Activated naive CD4-positive, alpha-beta T cell treated with anti-CD3 and anti-CD28 coated beads, Interleukin-2, amount 10 ng/mL, durations not matched to agents 7 days and 5 days (primary cell): ENCODE measurements around the gene SYNGR1.
A peak's percentile ranks its signal among the peaks of the same experiment; 100 is the strongest.

ENCODE experiments used
- CTCF ChIA-PET: fragments of 350-600 bp; sonication (Branson Sonifier 250); formaldehyde crosslinking; loops from one replicate; lab custom pipeline; 2021; ENCODE audit warnings: antibody characterized with exemption; lab: Charles Lee
- DNase-seq: peaks from one replicate; pipeline ENCODE4 v3.0.0-alpha.2; 2020
- H3K27ac Mint-ChIP-seq: one replicate; pipeline ENCODE4 v1.8.0; 2021; ENCODE audit warnings: mild to moderate bottlenecking, moderate library complexity, mixed read lengths
- H3K27me3 Mint-ChIP-seq: one replicate; pipeline ENCODE4 v1.8.0; 2021; ENCODE audit warnings: mild to moderate bottlenecking, mixed read lengths
- H3K36me3 Mint-ChIP-seq: one replicate; pipeline ENCODE4 v1.8.0; 2021; ENCODE audit warnings: mixed read lengths
- H3K4me1 Mint-ChIP-seq: one replicate; pipeline ENCODE4 v1.8.0; 2021; ENCODE audit warnings: mixed read lengths
- H3K4me3 Mint-ChIP-seq: one replicate; pipeline ENCODE4 v1.8.0; 2021; ENCODE audit warnings: mild to moderate bottlenecking, moderate library complexity, mixed read lengths
- H3K9me3 Mint-ChIP-seq: one replicate; pipeline ENCODE4 v1.8.0; 2021; ENCODE audit warnings: mixed read lengths

The SYNGR1 gene

DNA sequence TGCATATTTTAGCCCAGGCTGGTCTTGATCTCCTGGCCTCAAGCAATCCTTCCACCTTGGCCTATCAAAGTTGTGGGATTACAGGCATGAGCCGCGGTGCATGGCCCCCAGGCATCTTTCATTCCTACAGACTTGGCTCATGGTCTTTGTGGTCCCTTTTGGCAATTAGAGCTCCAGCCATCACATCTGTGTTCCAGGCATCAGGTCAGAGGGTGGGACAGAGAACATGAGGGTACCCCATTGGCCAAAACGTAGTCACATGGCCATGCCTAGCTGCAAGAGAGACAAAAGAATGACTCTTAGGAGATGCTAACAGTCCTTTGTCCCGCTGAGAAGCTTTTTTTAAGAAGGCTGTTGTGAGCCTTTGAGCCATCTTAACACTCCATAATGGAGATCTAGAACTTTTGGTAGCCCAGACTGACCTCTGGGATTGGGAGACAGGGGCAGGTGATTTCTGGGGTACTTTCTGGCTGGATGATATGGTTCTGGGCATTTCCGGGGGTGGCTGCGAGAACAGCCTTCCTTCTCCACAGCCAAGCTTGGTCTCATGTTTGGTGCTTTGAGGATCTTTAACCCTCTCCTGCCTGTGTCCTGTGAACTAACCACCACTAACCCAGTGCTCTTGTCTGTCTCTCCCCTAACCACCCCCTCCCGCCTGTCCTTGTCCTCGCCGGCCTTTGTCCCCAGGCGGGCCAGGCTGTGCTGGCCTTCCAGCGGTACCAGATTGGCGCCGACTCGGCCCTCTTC lies 31.4 kb downstream of the SYNGR1 start:
- CTCF ChIA-PET: no interaction called here
- Mint-ChIP-seq H3K9me3 (no peaks in the 10 kb centered on the region), H3K27me3 (peaks cover 26% of the 10 kb centered on the region), H3K4me1 (peaks cover 2% of the 10 kb centered on the region), H3K27ac (no peak overlapping the region), H3K36me3 (no peaks in the 10 kb centered on the region), H3K4me3 (no peak overlapping the region)
- no peak for DNase-seq

DNA sequence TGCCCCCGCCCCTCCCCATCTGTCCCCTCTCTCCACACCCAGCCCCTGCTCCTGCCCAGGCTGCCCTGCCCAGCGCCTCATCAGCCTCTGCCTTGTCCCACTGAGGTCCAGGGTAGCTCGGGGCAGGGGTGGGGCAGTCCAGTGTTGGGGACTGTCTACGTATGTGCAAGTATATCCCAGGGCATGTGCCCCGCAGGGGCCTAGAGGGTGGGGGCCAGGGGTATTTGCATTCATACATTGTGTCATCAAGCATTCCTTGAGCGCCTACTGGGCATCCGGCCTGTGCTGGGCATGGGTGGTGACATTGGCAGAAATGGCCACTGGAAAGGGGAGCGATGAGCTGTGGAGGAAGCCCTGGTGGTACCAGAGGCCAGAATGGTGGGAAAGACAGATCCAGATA lies 32.1 kb downstream of the SYNGR1 start:
- Mint-ChIP-seq H3K4me1 (peaks cover 6% of the 10 kb centered on the region), H3K27me3 (peaks cover 25% of the 10 kb centered on the region), H3K27ac (no peak overlapping the region), H3K4me3 (no peak overlapping the region), H3K36me3 (peaks cover under 1% of the 10 kb centered on the region), H3K9me3 (no peaks in the 10 kb centered on the region)
- CTCF ChIA-PET: no interaction called here
- no peak for DNase-seq

DNA sequence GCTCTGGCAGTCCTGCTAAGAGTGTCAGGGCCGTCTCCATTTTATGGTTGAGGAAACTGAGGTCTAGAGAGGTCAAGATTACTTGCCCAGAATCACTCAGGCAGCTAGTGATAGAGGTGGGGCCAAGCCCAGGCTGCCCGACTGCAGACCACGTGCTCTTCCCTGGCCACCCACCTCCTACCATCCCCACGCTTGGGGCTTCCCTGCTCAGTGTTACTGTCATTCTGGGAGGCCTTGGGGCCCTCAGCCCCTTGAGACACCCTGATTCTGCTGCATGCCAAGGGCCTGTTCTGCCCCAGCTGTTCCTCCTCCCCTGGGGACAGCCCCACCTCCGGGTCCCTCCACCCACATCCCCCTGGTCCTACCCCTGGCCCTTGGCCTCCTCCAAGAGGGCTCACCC lies 32.6 kb downstream of the SYNGR1 start:
- Mint-ChIP-seq H3K4me3 (no peak overlapping the region), H3K4me1 (peaks cover 11% of the 10 kb centered on the region), H3K9me3 (no peaks in the 10 kb centered on the region), H3K27ac (no peak overlapping the region), H3K36me3 (peaks cover 5% of the 10 kb centered on the region), H3K27me3 (peaks cover 25% of the 10 kb centered on the region)
- CTCF ChIA-PET: no interaction called here
- no peak for DNase-seq

DNA sequence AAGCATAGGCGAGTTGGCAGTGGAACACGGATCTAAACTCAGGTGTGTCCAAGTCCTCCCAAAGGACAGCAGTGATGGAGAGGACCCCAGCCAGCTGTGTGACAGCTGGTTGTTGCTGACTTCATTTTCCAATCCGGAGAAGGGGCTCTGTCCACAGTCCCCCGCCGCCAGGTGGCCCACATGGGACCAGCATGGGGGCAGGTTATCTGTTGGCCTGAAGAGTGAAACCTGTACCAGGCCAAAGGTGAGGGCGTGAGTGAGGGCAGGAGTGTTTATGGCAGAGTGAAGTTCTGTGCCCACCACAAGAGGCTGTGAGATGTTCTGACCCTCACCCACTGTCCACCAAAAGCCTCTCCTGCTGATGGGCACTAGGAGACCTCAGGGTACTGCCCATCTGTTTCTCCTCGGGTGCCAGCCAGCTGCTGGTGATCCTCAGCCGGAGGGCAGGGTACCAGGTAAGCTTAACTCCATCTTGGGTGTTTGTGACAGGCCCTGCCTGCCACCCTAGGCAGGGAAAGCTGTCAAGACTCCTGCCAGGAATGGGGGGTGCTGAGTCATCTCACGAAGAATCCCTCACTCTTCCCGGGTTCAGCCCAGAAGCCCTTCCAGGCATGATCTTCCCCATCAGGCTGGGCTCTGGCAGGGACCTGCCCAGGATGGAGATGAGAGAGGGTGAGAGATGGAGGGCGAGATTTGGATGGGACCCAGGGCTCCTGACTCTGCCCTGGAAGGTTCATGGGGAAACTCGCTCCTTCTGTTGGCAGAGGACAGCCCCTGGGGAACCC lies 34.2 kb downstream of the SYNGR1 start:
- CTCF ChIA-PET: no interaction called here
- H3K4me1 Mint-ChIP-seq: peaks cover 23% of the 10 kb centered on the region
- no peak for DNase-seq
- peaks cover 6% of the 10 kb centered on the region for H3K36me3 Mint-ChIP-seq
- H3K9me3 Mint-ChIP-seq: no peaks in the 10 kb centered on the region
- H3K4me3 Mint-ChIP-seq: no peak overlapping the region
- H3K27ac Mint-ChIP-seq: no peak overlapping the region
- H3K27me3 Mint-ChIP-seq: peaks cover 20% of the 10 kb centered on the region

DNA sequence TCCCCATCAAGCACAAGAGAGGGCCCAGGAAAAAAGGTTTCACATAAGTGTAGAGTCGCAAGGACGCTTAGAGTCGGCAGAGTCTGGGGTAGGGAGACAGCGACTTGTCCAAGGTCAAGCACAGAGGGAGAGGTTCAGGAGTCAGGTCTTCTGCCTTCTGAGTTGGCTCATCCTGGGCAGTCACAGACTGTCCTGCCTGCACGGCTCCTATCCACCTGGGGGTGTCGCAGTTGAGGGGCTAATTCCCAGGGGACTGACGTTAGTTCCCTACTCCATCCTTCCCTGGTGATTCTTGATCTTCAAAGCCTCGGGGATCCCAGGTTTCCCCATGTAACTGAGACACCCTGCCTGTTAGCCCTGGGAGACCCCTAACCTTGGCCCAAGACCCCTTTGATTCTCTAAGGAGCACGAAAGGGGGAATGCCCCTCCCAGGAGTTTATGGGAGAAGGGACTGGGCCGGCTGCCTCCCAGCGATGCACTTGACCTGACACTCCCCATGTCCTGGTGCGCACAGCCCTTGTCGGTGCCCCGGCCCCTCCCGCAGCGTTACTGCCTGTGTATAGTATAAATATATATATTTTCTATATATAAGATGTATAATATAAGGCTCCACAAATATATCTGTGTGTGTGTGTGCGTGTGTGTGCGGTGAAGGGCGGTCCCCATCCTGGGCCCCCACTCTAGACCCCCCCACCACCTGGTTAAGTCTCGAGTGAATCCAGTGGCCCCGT lies 35.1 kb downstream of the SYNGR1 start:
- Mint-ChIP-seq H3K4me1 (peaks cover 29% of the 10 kb centered on the region), H3K9me3 (no peaks in the 10 kb centered on the region), H3K27me3 (peaks cover 13% of the 10 kb centered on the region), H3K4me3 (no peak overlapping the region), H3K27ac (no peak overlapping the region), H3K36me3 (peaks cover 6% of the 10 kb centered on the region)
- no peak for DNase-seq
- CTCF ChIA-PET: no interaction called here

DNA sequence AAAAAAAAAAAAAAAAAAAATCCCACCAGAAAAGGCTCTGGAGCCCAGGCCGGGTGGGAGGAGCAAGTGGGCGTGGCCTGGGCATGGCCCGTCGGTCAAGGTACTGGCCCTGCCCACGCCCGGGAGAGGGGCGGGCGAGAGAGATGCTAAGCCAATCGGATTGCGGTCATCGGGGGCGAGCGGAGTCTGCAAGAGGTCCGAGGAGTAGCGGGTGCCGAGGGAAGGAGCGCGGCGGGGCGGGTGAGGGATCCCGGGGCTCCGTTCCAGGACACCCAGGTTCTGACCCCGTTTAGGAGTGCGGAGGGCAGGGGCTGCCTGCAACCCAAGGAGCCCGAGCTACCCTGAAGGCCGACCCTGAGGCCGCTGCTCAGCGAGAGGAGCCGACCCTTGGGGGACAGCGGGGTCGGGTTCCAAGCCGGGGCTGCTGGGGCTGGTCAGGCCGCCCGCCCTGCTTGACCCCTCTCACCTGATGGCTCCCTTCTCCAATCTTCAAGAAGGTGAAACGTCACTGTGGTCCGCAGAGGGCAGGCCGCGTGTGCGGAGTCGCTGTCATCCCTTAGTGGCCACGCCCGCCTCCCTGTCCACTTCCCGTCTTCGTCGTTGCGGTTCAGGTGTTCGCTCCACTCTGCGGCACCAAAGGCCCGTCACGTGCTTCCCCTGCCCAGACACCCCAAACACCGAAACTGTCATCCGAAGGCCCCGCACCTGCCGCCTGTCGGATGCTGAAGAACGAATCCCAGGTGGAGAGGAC lies 38.6 kb downstream of the SYNGR1 start:
- peaks cover 4% of the 10 kb centered on the region for H3K27me3 Mint-ChIP-seq
- CTCF ChIA-PET: interaction anchor here (0.6 to 1.5 kb wide), 2 partner anchors 127 to 129 kb away, joined by 3 to 4 read pairs; no protein-coding TSS in a partner anchor

DNA sequence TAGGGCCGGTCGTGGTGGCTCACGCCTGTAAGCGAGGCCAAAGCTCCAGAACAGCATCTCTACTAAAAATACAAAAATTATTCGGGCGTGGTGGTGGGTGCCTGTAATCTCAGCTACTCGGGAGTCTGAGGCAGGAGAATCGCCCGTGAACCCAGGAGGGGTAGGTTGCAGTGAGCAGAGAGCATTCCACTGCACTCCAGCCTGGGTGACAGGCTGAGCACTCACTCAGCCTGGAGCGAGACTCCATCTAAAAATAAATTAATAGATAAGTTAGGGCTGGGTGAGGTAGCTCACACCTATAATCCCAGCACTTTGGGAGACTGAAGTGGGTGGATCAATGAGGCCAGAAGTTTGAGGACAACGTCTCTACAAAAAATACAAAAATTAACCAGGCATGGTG lies 39.6 kb downstream of the SYNGR1 start:
- CTCF ChIA-PET: interaction anchor here (1.2 to 1.5 kb wide), 2 partner anchors 10 to 128 kb away, joined by 3 to 4 read pairs; partner anchors contain the start of gene TAB1
- Mint-ChIP-seq H3K4me1 (peaks cover 29% of the 10 kb centered on the region), H3K27me3 (peaks cover 4% of the 10 kb centered on the region), H3K9me3 (no peaks in the 10 kb centered on the region), H3K4me3 (peak overlapping the region; percentile 48), H3K27ac (peak overlapping the region; percentile 93), H3K36me3 (peaks cover 6% of the 10 kb centered on the region)
- DNase-seq: no peak

More for the DNA sequence above, 38.6 kb downstream of the SYNGR1 start:
- DNase-seq: peak; percentile 95
- Mint-ChIP-seq H3K9me3 (no peaks in the 10 kb centered on the region), H3K4me1 (peaks cover 29% of the 10 kb centered on the region), H3K27ac (peak overlapping the region; percentile 93), H3K4me3 (peak overlapping the region; percentile 85), H3K36me3 (peaks cover 6% of the 10 kb centered on the region)

DNA sequence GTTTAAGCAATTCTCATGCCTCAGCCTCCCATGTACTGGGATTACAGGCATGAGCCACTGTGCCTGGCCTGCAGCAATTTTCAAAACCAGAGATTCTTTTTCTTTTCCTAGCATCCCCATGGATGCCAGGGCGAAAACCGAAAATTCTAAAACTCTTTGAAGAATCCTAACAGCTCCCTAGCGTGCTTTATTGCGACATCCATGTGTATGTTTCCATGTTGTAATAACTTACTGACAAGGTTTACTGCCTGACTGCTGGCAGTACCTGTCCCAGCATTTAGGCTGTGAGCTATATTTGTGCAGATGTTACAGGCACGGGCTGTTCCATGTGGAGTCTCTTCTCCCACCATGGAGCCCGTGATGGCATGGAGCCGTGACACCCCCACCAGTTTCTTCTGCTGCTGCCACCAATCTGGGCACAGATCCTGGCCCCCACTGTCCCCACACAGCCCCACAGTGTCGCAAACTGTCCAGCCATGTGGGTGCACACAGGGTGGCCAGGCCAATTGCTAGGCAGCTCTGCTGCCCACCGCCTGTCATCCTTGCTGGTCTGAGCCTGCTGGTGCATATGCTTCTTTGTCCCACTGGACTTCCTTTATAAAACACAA lies 42.7 kb downstream of the SYNGR1 start:
- Mint-ChIP-seq H3K27me3 (peaks cover 13% of the 10 kb centered on the region), H3K36me3 (no peaks in the 10 kb centered on the region), H3K9me3 (no peaks in the 10 kb centered on the region), H3K27ac (no peak overlapping the region), H3K4me1 (peaks cover 18% of the 10 kb centered on the region), H3K4me3 (no peak overlapping the region)
- DNase-seq: no peak
- CTCF ChIA-PET: no interaction called here

DNA sequence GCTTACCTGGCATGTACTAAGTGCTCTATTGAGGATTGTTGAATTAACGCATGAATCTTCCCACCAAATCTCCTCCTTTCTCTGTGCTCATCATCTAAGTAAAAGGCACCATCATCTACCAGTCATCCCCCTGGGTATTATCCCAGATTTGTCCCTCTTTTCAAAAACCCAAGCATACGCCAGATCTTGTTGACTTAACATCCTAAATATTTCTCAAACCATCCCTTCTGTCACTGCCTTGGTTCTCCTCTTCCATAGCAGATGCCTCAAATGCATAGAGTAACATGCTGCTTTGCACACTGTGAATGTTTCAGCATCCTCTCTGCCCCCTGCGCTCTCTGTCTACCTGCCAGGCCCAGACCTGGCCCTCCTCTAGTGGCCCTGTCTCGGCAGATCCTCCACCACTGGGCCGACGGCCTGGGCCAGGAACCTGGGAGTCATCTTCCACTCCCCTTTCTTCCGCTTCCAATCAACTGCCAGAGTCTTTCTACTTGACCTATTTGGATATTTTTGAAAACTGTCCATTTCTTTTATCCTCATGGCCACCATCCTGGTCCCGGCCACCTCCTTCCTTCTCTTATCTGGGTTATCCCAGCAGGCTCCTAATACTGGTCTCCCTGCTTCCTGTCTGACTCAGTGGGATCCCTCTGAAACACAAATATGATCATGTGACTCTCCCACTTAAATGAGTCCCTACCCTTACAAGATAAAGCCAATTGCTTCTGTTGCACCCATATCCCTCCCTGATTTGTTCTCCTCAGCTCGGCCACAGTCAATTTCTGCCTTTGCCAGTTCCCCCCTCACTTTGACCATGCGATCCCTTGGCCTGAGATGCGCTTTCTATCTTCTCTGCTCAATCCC lies 46.4 kb downstream of the SYNGR1 start:
- Mint-ChIP-seq H3K36me3 (peaks cover 2% of the 10 kb centered on the region), H3K27me3 (peaks cover 9% of the 10 kb centered on the region), H3K9me3 (no peaks in the 10 kb centered on the region), H3K27ac (no peak overlapping the region), H3K4me1 (peaks cover 16% of the 10 kb centered on the region), H3K4me3 (no peak overlapping the region)
- no peak for DNase-seq
- CTCF ChIA-PET: no interaction called here

DNA sequence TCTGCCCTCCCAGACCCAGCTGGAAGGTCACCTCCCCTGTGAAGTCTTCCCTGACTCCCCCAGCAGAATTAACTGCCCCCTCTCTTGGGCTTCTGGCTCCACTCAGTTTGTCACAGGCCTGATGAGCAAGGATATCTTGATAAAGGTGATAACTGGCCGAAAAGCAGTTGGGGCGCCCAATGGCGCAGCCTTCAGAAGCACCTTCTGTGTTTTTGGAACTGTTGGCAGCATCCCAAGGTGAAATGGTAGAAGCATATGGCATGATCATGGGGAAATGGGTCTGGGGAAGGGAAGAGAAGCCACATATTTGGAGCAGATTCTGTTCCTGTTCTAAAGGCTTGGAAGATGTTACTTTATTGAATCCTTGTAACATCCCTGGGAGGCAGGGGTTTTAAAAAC lies 47.0 kb downstream of the SYNGR1 start:
- Mint-ChIP-seq H3K4me1 (peaks cover 22% of the 10 kb centered on the region), H3K27me3 (peaks cover 9% of the 10 kb centered on the region), H3K4me3 (no peak overlapping the region), H3K27ac (no peak overlapping the region), H3K9me3 (no peaks in the 10 kb centered on the region), H3K36me3 (peaks cover 9% of the 10 kb centered on the region)
- CTCF ChIA-PET: no interaction called here
- DNase-seq: no peak

DNA sequence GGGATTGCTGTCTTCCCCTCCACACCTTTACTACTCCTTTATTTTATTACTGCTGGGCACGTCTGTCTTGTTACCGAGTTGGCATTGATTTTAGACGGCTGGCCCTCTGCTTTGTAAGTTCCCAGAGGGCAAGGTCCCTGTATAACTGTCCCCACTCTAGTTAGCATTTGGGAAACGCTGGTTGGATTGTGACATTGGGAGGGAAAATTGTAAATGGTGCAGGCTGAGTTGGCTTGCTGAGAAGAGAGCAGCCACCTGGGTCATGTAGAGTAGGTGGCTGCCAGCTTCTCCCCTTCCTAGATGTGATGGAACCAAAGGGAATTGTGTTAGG lies 51.5 kb downstream of the SYNGR1 start:
- no peak overlapping the region for H3K27ac Mint-ChIP-seq
- CTCF ChIA-PET: no interaction called here
- H3K9me3 Mint-ChIP-seq: no peaks in the 10 kb centered on the region
- H3K36me3 Mint-ChIP-seq: peaks cover 40% of the 10 kb centered on the region
- H3K27me3 Mint-ChIP-seq: peaks cover 6% of the 10 kb centered on the region
- H3K4me1 Mint-ChIP-seq: peaks cover 51% of the 10 kb centered on the region
- DNase-seq: no peak
- peak overlapping the region; percentile 86 for H3K4me3 Mint-ChIP-seq

DNA sequence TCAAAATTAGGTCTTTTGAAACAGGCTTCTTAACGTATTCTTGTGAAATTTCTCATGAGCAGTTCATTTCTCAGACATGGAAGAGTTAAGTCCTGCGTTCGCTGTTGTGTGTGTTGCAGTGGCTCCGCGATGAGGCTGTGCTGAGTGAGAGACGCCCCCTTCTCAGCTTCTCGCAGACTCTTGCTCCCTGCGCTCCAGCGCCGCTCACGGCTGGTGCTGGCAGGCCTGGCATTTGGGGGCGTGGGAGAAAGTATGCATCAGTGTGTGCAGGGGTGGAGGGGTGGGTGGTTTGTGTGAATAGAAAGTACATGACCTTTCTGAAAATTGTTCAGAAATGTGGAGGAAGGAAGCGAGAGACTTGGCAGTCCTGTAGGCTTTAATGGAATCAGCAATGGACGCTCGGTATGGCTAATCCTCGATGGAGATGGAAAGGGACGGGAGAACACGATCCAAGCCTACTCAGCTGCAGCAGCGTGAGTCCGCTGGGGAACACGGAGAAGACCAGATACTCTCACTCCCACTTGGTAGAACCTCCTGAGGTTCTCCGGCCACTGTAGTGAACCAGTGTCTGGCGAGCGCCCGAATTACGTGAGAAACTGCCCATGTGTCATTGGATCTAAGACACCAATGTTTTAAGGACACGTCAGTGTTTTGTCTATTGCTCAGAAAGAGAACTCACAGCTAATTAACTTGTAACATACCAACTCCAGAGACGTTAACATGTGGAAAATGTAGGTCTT lies 55.7 kb downstream of the SYNGR1 start:
- DNase-seq: no peak
- CTCF ChIA-PET: interaction anchor here (0.9 to 1.2 kb wide), 2 partner anchors 66 to 88 kb away, joined by 3 to 6 read pairs; no protein-coding TSS in a partner anchor

More for the DNA sequence above, 55.7 kb downstream of the SYNGR1 start:
- Mint-ChIP-seq H3K9me3 (no peaks in the 10 kb centered on the region), H3K36me3 (peaks cover 60% of the 10 kb centered on the region), H3K4me3 (no peak overlapping the region), H3K27ac (peak overlapping the region; percentile 38), H3K27me3 (no peaks in the 10 kb centered on the region), H3K4me1 (peaks cover 65% of the 10 kb centered on the region)
